HG03097 (cell line): ENCODE data around the gene CDKN2AIPNL.

Experiments
- ATAC-seq: cut with Tn5 transposase; IDR thresholded peaks from one replicate; pipeline ENCODE4 v1.9.1; 2021; ENCODE audit not compliant: unreplicated experiment, low FRiP score

Gene CDKN2AIPNL, protein sequence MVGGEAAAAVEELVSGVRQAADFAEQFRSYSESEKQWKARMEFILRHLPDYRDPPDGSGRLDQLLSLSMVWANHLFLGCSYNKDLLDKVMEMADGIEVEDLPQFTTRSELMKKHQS

DNA sequence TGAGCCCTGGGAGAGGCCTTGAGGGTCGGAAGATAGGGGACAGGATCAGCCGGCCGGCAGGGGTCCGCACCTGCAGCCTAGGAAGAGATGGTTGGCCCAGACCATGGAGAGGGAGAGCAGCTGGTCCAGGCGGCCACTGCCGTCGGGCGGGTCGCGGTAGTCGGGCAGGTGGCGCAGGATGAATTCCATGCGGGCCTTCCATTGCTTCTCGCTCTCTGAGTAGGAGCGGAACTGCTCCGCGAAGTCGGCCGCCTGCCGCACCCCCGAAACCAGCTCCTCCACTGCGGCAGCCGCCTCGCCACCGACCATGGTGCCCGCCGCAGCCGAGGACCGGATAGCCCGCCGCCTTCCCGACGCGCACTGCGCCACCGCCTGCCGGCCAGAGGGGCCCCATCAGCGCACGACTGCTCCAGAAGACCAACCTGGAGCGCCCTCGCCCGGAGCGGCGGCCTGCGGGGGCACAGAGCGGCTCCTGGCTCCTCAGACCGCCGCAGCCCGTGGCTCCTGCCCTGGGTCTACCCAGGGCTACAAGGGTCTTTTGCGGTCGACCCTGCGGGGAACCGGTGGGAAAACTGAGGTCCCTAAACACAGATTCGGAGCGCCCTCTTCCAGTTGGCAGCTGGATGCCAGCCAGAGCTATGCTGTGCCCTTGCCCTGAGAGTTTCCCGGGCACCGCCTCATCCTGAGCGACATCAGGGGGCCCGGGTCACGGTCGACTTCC is at the start of gene CDKN2AIPNL:
Gene CDKN2AIPNL, minus strand, starts transcription at position 336 of the 721 bp plus-strand sequence. Its CDS starts 27 bp downstream, at position 309.
- peak; percentile 93 for ATAC-seq

DNA sequence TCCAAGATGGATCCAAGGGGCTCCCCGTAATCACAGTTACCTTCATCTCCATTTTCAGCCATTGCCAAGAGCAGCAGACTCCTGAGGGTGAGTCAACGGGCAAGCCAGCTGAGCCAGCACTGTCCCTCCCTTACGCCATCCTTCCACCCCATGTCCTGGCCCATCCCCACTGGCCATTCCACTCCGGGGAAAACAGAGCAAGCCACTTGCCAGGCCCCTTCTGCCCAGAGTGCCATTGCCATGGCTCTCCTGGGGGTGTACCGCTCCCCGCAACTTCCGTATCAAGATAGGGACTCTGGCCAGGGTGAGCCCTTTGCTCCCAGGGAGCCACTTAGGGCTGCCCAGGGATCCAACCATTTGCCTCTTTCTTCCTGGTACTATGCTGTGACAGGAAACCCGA is 48.9 kb upstream of the CDKN2AIPNL start:
- ATAC-seq: no peak

DNA sequence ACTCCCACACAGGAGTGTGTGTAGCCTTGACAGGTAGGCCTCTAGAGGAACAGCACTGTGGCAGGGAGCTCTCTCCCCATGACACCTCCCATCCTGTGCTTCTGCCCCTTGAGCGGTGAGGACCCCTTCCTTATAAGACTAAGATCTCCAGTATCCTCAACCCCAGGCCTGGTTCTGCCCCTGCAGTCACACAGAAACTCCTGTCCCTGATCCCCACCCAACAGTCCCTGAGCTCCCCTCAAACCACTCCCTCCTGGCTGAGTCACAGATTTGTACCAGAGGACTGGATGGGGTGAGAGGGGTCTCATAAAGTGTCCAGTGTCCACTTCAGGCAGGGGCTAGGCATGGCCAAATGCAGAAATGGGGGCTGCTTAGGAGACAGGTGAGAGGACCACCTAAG is 47.8 kb upstream of the CDKN2AIPNL start:
- ATAC-seq: no peak

DNA sequence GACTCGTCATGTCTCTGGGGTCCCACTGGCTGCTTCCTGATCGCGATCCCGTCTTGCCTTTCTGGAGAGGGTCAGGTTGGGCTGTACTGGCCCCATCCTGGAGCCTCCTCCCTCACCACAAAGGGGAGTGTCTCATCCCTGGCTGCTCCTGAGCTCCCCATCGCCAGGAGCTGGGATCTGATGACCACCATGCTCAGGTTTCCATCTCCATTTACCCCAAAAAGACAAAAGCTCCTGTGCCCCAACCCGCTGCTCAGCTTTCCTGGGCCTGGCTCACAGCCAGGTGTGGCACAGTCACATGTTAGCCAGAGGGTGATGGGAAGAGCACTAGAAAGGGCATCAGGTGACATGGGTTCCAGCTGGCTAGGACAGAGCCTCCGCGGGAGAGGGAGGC is 47.3 kb upstream of the CDKN2AIPNL start:
- no peak for ATAC-seq

DNA sequence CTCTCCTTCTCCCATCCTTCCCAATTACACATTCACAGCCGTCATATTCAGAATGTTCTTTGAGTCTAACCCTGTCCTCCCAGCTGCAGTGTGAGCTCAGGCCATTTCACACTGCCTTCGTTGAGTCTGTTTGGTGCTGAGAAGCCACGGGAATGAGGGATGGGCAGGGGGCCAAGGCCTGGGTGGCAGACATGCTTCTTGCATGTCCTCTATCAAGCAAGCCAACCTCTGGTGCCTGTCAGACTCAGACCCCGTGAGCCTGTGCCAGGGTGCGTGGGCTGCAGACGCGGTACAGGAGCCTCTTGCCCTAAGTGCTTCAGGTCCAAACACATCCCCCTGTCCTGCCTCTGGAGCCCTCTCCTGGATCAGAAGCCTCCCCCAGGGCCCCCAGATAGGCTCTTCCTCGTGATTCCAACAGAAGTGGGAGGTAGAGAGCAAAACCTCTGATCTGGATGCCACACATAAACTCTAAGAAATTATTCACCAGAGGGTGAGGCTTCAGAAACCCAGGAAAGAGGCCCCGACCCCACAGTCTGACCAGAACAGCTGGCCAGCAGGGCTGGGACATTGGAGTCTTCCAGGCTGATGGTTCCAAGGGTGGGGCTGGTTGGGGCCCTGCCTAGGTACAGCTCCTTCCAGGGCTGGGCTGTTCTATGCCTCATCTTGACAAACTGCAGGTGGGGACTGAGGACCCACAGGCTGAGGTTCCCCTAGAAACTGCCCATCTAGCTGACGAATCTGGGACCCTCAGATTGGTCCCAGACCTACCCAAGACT is 46.7 kb upstream of the CDKN2AIPNL start:
- no peak for ATAC-seq

DNA sequence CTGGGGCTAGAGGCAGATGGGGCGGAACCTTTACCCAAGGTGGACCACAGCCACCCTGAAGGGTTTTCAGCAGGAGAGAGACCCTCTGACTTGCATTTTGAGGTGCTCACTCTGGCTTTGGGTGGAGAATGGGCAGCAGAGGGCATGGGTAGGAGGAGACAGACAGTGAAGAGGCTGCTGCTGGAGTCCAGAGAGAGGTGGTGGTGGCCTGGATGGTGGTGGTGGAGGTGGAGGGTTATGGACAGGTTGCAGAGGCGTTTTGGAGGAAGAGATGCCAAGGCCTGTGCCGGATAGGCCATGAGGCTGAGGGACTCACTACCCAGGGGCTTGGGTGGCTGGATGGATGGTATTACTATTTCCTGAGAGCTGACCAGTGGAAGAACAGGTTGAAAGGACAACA is 46.1 kb upstream of the CDKN2AIPNL start:
- ATAC-seq: no peak

DNA sequence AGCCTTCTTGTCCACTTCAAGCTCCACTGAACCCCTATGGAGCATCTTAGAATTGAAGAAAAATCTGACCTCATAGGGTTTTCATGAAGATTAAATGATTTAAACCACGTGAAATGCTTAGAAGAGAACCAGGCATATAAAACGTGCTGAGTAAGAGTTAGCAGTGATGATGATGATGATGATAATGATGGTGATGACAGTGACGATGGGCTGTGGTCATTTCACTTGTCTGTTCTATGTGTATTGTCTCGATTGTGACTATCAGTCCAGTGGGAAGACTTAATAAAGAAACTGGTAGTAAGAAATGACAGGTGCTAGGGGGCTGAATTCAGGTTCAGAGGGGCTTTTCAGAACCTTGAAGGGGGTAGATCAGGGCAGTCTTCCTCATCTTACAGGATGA is 45.1 kb upstream of the CDKN2AIPNL start:
- ATAC-seq: no peak

DNA sequence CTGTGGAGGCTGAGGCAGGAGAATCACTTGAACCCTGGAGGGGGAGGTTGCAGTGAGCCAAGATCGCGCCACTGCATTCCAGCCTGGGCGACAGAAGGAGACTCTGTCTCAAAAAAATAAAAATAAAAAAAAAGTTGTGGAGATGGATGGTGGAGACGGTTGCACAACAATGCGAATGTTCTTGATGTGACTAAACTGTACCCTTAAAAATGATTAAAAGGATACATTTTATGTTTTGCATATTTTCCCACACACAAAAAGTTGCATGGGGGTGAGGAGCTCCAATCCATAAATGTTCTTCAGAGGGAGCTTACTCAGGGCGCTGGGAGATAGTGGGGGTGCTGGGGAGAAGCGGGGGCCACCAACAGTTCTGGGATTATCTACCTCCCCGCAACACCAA is 43.8 kb upstream of the CDKN2AIPNL start:
- no peak for ATAC-seq

DNA sequence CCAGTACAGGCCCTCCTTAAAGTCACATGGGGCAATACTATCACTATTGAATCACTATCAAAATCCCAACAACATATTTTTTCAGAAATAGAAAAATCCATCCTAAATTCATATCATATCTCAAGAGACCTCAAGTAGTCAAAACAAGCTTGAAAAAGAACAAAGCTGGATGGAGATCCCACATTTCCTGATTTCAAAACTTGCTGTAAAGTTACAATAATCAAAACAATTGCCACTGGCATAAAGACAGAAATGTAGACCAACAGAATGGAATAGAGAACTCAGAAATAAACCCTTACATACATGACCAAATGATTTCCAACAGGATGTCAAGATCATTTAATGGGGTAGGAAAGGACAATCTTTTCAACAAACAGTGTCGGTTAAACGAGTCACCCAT is 41.3 kb upstream of the CDKN2AIPNL start:
- ATAC-seq: no peak

DNA sequence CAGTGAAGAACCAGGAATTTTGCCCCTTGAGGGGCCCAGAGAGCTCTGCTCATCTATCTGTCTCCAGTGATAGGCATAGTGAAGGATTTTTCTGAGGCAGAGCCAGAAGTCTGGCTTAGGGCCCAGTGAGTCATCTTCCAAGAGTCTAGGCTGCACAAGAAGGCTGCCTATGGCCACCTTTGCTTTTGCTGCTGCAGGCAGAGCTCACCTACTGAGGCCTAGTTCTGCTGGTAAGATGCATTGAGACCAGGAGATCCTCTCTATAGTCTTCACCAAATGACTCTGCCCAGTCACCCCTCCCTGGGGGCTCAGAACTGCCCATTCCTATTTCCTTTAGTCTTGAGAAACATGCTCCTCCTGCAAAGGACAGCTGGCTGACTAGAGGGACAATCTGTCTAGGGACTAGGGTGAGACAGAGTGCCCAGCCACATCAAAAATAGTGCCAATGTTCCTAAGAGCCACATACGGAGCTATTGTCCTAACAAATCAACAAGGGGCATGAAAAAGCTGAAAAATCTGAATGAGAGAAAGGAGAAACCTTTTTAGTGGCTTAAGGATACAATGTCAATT is 40.3 kb upstream of the CDKN2AIPNL start:
- no peak for ATAC-seq

DNA sequence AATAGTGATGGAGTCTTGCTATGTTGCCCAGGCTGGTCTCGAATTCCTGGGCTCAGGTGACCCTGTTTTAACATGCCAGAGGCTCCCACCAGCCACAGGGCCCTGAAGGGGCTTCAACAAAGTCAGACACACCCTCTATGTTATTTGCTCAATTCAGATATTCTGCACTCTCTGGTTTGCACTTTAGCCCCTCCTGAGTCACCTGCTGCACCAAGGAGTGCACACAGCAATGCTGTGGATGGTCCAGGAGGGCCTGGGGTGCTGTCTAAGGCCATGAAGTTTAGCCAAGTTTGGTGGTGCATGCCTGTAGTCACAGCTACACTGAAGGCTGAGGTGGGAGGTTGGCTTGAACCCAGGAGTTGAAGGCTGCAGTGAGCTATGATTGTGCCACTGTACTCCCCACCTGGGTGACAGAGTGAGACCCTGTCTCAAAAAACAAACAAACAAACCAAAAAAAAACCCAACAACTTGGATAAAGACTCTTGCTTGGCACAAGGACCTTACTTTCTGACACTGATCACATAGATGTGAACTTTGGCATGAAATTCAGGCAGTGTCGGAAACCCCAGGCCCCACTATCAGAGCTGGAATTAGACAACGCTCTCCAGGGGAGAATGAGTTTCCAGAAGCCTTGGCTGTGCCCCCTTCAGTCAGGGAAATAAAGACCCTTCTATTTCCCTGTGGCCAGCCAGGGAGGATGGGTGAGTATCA is 39.7 kb upstream of the CDKN2AIPNL start:
- ATAC-seq: no peak

DNA sequence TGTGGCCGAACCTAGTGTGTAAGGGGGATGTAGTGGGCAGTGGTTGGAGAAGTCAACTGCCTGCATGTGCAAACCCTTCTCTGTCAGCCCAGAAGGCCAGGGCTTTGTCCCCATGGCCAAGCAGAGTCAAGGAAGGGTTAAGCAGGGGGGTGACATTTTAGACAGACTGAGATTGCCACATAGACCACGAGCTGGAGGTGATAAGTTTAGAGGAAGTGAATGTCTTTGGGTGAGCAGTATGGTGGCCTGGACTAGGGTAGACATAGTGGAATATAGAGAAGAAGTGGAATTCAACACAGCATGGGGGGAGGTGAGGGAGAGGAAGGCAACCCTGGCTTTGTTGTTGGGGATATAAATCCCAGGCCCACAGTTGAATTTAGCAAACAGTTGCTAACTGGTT is 38.7 kb upstream of the CDKN2AIPNL start:
- no peak for ATAC-seq

DNA sequence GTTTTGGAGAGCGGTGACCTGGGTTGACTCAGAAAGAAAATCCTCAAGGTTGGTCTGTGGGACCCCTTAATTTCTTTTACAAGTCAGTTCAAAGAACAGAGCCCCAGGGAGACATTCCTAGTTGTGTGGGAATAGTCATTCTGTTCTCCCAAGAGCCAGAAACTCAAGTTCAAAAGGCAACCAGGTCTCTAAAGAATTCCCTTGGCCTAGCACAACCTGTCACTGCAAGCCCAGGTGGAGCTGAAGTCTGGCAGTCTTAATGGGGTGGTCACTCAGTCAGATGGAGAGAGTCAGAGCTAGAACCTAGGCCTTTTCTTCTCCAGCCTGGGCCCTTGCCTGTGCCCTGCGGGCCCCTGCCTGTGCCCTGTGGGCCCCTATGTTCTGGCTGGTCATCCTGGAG is 37.5 kb upstream of the CDKN2AIPNL start:
- no peak for ATAC-seq

DNA sequence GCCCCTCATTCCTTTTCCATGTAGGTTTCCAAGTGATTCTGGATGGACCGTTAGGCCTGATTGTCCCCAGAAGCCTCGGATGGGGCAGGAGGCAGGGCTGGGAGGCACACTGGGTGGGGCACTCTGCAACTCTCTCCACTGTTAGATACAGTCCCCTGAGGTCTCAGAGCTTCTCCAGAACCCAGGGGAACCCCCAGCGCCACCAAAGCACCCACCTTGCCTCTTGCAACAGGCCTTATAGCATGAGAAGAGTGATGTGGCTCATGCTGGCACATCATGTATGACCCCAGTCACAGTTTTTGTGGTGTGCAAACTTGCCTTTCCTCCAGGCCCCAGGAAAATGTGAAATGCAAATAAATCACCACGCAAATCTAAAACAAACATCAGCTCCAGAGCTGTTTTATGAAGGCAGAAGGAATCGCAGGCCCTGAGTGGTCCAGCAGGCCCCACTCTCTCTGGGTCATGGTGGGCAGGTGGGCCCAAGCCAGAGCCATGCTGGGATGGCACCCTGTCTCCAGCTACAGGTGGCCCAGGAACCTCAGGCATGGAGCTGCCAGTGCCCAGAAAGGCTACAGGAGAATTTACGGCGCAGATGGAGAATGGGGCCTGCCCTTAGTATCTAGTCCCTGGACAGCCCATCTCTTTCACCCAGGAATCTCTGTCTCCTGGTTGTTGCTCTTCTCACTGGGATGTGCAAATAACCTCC is 36.3 kb upstream of the CDKN2AIPNL start:
- no peak for ATAC-seq

DNA sequence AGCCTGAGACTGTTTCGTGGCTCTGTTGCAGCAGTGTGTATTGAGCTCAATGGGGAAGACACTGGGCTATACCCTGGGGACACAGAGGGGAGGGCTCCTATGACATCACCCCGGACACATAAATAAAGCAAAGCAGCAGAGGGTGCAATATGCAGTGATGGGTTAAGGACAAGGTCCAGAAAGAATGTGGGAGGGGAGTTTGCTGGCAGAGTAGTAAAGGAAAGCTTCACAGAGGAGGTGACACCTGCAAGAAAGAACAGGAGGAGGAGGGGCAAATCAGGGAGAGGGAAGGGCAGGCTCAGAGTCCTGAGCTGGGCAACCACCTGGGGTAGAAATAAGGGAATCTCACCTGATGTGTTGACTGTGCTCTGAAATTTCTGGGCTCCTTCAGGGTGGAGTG is 35.3 kb upstream of the CDKN2AIPNL start:
- ATAC-seq: no peak

DNA sequence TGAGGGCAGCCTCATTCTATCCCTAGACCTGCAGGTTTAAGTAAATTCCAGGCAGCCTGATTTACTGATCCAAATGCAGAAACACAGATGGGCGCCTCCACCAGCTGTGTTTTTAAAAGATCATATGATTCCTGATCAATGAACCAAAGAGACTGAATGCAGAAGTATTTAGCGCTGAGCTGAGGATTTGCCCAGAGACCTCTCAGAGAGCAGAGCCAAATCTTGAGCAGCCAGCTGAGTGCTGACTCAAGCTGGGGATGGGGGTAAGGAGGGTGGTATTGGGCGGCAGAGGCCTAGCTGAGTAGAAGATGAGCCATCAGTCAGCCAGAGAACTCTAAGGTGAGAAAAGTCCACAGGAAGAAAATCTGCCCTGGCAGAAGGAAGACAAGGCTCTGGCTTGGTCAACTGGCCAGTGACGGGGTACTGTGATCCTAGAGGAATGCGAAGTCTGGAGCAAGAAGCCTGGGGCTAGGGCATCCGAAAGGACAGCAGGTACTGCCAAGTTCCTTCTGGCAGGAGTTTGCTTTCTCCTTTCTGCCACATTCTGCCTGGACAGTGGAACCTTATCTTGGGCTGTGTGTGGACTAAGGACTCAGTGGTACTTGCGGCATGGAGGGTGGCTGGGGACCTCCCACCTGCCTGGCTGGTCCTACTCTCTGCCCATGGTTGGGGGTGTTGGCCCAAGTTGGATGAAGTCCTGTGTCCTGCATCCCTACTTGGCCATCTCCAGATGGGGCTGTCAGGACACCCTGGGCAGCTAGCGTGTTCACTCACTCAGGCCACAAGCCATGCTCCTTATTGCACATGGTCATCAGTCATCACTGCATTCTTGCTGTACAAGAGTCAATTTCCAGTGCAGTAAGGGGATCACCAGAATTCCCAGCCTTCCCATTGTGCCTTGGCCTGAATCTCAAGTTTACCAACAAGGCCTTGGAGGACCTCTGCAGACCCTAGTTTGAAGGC is 34.5 kb upstream of the CDKN2AIPNL start:
- ATAC-seq: no peak

DNA sequence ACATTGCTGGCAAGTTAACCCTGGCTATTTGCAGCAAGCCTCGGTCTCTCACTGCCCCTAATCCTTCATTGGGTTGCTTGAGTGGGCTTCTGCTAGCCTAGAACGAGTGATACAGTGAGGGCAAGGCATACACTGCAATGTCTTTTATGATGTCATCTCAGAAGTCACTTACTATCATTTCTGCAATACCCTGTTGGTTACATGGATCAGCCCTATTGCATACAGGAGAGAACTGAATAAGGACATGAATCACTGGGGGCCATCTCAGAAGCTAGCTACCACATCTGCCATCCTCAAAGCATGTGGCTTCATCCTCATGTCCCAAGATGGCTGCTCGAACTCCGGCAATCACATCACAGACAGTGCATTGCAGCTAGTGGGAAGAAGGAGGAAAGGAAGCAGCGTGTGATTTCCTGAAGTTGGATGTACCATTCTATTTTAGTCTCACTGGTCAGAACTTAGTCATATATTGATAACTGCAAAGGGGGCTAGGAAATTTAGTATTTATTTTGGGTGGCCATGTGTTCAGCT is 33.3 kb upstream of the CDKN2AIPNL start:
- no peak for ATAC-seq

DNA sequence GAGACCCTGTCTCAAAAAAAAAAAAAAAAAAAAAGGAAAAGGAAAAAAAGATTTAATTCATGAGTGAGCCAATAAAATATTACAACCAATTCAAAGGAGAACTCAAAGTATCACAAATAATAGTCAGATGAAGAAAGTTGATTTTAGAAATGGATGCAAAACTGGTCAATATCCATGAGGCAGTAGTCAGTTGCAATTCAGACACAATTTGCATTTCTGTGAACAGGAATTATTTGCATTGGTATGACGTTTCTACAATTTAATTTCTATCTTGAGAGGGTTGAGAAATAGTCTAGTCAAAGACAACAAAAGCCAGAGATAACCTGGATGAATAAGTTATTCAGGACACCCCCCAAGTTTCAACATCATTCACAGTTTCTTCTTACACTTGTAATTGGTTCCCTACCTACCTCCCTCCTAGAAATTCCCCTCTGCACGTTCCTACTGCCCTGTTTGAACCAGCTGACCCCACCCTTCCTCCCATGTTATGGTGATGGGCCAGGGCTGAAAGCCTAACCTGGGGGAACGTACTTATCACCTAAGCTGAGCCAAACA is 28.6 kb upstream of the CDKN2AIPNL start:
- ATAC-seq: no peak

DNA sequence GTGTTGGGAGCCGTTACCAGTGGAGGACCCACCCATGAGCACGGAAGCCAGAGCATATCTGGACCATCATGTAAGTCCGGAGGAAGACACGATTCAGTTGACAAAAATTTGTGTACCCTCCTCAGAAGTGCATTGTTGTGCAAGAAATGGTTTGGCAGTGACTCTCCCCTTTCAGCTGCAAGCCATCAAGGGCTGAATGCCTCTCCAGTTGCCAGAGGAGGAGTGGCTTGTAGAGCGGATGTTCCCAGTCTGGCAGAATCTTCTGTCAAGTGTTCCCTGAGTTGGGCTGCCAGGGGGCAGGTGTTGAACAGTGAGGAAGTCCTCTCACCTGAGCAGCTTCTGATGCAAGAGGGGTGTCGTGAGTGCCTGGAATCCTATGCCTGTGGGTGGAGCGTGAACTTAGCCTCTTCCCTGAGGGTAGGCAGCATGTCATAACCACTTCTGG is 27.6 kb upstream of the CDKN2AIPNL start:
- ATAC-seq: no peak
